ENCODE results near the gene PNLDC1.
"Not testable (repeated sequence)": the region's sequence is repeated elsewhere in the genome, so short reads cannot be mapped to it uniquely, and the experiment has no call there.

The PNLDC1 gene

DNA sequence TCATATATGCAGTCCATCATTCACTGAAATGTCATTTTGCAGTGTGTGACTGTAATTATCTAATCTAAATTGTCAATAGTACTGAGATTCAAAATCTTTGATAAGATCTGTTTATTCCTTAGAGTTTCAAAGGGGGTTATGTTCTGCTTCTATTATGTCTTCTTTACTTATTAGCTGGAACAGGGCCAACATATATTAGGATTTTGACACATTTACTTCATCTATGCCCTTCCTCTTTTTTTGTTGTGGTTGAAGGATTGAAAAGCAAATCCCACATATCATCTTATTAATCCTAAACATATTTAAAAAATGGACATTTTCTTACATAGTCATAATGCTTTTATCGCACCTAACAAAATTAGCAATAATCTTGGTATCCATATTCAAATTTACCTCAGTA lies 60.4 kb downstream of the PNLDC1 start:
- no peak for DNase-seq
- Histone ChIP-seq H3K27me3 (peaks cover 6% of the 10 kb centered on the region; the same call in 1 of the 2 replicates), H3K36me3 (no peaks in the 10 kb centered on the region), H3K4me3 (ENCODE audit: low read depth, low read length) (no peak overlapping the region), H3K4me1 (no peaks in the 10 kb centered on the region), H3K9me3 (no peaks in the 10 kb centered on the region)
- TF ChIP-seq, protein P1, sequence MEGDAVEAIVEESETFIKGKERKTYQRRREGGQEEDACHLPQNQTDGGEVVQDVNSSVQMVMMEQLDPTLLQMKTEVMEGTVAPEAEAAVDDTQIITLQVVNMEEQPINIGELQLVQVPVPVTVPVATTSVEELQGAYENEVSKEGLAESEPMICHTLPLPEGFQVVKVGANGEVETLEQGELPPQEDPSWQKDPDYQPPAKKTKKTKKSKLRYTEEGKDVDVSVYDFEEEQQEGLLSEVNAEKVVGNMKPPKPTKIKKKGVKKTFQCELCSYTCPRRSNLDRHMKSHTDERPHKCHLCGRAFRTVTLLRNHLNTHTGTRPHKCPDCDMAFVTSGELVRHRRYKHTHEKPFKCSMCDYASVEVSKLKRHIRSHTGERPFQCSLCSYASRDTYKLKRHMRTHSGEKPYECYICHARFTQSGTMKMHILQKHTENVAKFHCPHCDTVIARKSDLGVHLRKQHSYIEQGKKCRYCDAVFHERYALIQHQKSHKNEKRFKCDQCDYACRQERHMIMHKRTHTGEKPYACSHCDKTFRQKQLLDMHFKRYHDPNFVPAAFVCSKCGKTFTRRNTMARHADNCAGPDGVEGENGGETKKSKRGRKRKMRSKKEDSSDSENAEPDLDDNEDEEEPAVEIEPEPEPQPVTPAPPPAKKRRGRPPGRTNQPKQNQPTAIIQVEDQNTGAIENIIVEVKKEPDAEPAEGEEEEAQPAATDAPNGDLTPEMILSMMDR (IDR thresholded peaks at IDR 0.05; ENCODE audit: low read depth, low read length) = no peak

DNA sequence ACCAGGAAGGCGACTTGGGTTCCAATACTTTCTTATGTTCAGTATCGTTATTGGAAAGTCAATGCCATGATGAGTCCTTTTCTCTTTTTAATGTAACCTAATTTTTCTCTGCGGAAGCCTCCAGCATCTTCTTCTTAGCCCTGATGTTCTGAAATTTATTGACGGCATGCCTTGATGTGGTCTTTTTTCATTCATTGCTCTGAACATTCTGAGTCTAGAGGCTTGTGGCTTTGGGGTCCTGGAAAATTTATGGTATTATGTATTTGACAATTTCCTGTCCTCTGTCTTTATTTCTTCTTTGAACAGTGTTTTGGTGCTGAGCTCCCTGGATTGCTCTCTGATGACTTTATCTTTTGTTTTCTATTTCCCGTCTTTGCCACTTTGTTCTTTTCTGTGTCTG lies 62.0 kb downstream of the PNLDC1 start:
- Histone ChIP-seq H3K4me1 (no peaks in the 10 kb centered on the region), H3K36me3 (no peaks in the 10 kb centered on the region), H3K4me3 (ENCODE audit: low read depth, low read length) (no peak overlapping the region), H3K9me3 (no peaks in the 10 kb centered on the region), H3K27me3 (peaks cover 6% of the 10 kb centered on the region; the same call in 1 of the 2 replicates)
- TF ChIP-seq, protein P1 (IDR thresholded peaks at IDR 0.05; ENCODE audit: low read depth, low read length) = no peak
- no peak for DNase-seq

DNA sequence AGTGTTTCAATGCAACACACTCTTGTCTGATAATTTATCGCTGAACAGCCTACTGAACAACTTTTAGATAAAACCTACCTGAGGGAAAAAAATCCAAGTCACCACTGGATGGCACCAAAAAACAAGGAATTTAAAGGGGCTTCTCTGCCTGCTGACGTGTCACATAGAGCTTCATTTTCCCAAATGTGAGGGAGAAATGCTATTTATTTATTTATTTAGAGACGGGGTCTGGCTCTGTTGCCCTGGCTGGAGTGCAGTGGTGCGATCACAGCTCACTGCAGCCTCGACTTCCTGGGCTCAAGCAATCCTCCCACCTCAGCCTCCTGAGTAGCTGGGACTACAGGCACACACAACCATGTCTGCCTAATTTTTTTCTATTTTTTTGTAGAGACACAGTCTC lies 63.3 kb downstream of the PNLDC1 start:
- TF ChIP-seq, protein P1 (IDR thresholded peaks at IDR 0.05; ENCODE audit: low read depth, low read length) = peak; percentile 51
- H3K4me1 ChIP-seq; H3K36me3 ChIP-seq; H3K9me3 ChIP-seq; H3K27me3 ChIP-seq; H3K4me3 ChIP-seq (ENCODE audit: low read depth, low read length): not testable (repeated sequence)
- DNase-seq = peak; percentile 24

DNA sequence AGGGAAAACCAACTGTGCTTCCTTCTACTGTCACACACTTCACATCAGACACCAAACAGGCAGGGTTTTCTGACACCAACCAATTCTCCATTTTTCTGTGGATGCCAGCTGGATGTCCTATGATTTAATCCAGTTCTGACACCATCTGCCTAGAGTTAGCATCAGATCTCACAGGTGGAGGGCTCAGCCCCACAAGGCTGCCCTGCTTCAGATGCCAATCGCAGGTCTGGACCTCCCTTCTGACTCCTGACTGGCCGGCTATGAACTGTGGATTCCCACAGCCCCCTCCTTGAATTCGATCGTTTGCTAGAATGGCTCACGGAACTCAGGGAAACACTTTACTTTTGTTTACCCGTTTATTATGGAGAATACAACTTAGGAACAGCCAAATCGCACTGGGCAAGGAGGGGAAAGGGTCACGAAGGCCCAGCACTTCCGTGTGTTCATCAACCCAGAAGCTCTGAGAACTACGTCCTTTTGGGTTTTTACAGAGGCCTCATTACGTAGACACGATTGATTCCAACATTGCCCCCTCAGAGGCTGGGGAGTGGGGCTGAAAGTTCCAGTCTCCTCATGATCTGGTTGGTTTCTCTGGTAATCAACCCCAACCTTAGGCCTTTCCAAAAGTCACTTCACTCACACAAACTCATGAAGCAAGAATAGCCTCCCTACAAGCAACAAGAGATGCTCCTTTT lies 65.3 kb downstream of the PNLDC1 start:
- Histone ChIP-seq H3K4me1 (no peaks in the 10 kb centered on the region), H3K27me3 (peaks cover 6% of the 10 kb centered on the region; the same call in 1 of the 2 replicates), H3K36me3 (no peaks in the 10 kb centered on the region), H3K9me3 (no peaks in the 10 kb centered on the region; the same call in 1 of the 2 replicates), H3K4me3 (ENCODE audit: low read depth, low read length) (no peak overlapping the region)
- TF ChIP-seq, protein P1 (IDR thresholded peaks at IDR 0.05; ENCODE audit: low read depth, low read length) = no peak
- DNase-seq = no peak

DNA sequence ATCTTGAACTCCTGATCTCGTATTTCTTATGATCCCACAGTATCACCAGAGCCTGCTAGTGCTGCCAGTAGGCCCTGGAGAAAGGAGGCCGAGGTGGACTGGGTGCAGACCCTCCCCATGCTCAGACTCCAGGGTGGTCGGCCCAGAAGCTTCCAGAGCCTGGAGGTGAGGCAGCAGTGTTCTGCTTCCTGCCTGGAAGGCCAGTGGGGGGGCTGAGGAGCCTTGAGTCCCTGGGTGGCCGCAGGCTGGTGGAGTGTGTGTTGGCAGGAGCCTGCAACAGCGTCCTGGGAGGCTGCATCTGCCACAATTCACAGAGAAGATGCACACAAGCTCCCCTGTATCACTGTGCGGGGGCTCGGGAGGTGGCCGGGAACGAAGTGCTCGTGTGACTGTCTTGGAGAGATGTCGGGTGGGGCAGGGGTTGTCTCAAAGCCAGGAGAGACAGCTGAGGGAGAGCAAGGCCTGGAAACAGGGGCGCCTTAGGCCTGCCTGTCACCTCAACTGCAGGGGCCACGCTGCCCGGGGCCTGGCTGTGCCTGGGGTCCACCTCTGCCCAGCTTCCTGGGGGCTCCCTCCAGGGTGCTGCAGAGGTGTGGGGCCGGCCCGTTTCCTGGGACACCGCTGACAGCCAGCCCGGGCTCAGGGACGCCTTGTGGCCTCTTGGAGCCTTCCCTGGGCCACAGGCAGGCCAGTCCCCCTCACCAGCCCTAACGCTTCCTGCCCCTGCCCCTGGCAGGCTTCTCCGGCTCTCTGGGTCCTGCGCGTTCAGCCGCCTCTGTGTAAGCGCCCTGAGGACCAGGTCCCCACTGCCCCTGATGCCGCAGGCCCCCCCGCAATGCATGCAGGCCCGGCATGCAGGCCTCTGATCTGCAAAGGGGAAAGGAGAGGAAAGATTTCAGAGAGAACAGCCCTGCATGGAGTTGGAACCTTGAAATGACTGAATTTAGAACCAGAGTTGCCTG lies 66.5 kb downstream of the PNLDC1 start:
- no peaks in the 10 kb centered on the region; the same call in 1 of the 2 replicates for H3K9me3 ChIP-seq

More for the DNA sequence above, 66.5 kb downstream of the PNLDC1 start:
- TF ChIP-seq, protein P1 (IDR thresholded peaks at IDR 0.05; ENCODE audit: low read depth, low read length) = no peak
- H3K4me3 ChIP-seq (ENCODE audit: low read depth, low read length) = no peak overlapping the region
- DNase-seq = no peak
- H3K27me3 ChIP-seq = no peaks in the 10 kb centered on the region
- no peaks in the 10 kb centered on the region for H3K36me3 ChIP-seq
- H3K4me1 ChIP-seq = no peaks in the 10 kb centered on the region

Measured in BE2C (cell line).